Suprapubic skin (tissue), 3 donors: ENCODE data around the gene HSPA1L.

Experiments
- CTCF ChIP-seq, 2 donors: fragments of 200-600 bp in 1 of 2; fragments of 450-650 bp in 1 of 2; sonication (generic) in 1 of 2; IDR thresholded peaks; one replicate each; pipeline ENCODE4 v1.5.1; 2016 to 2019; ENCODE audit warnings: antibody characterized with exemption in 2 of 2, mild to moderate bottlenecking in 1 of 2, moderate library complexity in 1 of 2
- EP300 ChIP-seq: sonication (generic); formaldehyde crosslinking; IDR thresholded peaks from one replicate; pipeline ENCODE4 v1.6.1; 2017; ENCODE audit warnings: antibody characterized with exemption
- POLR2A ChIP-seq, 2 donors: fragments of 450-650 bp; IDR thresholded peaks; one replicate each; pipeline ENCODE4 v1.6.1; 2017; ENCODE audit warnings: antibody characterized with exemption in 2 of 2, mild to moderate bottlenecking in 2 of 2, moderate library complexity in 2 of 2

DNA sequence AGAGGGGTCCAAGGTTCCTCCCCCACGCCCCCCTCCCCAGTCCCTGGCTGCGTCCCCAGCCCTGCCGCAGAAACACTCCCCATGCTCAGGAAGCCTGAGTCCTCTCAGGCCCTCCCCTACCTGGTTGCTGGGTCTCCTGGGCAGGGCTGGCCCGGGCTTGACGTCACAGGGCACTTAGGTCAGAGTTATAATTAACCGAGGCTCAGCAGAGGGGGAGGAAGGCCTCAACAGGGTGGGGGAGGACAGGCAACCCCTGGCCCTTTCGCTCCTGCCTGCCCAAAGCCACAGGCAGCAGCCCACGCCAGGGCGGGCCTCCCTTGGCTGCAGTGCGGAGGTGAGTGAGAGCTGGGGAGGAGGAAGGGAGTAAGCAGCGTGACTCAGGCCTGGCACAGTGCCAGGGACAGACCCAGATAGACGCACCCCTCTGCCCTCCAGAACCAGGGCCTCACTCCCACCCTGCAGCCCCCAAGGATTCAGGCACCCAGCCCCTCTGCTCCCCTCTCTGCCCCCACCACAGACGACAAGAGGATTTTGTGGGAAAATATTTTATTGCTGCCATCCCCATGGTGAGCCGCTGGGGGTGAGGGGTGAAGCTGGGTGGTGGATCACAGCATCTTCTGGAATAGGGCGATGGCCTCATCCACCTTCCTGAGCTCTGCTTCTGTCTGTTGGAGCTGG, 38.0 kb downstream of the HSPA1L start, which contains the start of gene VWA7:
- no peak for TF ChIP-seq POLR2A (IDR thresholded peaks at IDR 0.05)
- no peak for TF ChIP-seq CTCF (IDR thresholded peaks at IDR 0.05)
- no peak for TF ChIP-seq EP300
